Measurements from ENCODE around the gene CXCL8.

The CXCL8 gene

DNA sequence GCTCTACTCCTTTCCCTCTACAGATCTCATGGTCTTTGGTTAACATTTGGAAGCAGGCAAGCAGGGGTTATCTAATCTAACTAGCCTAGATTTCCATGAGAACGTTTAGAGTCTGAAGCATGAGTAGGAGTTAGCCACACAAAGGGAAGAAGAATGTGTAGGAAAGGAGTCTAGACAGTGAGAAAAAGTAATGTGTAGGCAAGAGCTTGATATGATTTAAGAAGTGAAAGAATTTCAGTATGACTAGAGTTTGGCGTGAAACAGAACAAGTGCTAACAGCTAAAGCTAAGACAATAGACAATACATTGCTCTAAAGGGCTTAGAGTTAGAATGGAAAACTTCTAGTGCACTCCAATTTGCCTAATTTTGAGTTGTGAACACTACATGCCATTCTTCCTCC is 10.8 kb downstream of the CXCL8 start:
- H3K27me3 ChIP-seq (ENCODE audit: control insufficient read depth in 1 of 2, insufficient read depth in 2 of 2, low read length in 2 of 2) = no peaks in the 10 kb centered on the region
- H3K27ac ChIP-seq (ENCODE audit: low read depth, low read length) = no peak overlapping the region
- H3K4me1 ChIP-seq (ENCODE audit: insufficient read depth, low read length) = no peaks in the 10 kb centered on the region
- H3K36me3 ChIP-seq (ENCODE audit: insufficient read depth, low read length) = no peaks in the 10 kb centered on the region
- no peak overlapping the region for H3K9ac ChIP-seq (ENCODE audit: low read length)
- no peak overlapping the region for H3K4me3 ChIP-seq (ENCODE audit: low read depth in 1 of 2, low read length in 2 of 2)
- no peaks in the 10 kb centered on the region for H3K9me3 ChIP-seq (ENCODE audit: low read length)

DNA sequence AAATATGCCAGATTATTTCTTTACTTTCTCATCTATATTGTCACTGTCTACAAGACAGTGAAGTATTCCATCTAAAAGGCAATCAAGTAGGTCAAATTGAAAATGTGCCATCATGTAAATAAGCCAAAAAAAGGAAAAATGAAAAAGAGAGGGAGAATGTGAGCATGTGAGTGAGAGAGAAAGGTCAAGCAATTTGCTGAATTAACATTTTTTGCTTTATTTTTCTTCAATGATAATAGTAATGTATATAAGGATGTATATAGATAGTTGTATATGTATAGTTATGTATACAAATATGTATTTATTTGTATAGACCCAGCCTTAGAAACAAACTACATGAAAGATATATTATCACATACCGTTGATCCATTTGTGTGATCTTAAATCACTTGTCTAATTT is 11.5 kb downstream of the CXCL8 start:
- Histone ChIP-seq H3K27me3 (ENCODE audit: control insufficient read depth in 1 of 2, insufficient read depth in 2 of 2, low read length in 2 of 2) (no peaks in the 10 kb centered on the region), H3K9me3 (ENCODE audit: low read length) (no peaks in the 10 kb centered on the region), H3K36me3 (ENCODE audit: insufficient read depth, low read length) (no peaks in the 10 kb centered on the region), H3K4me1 (ENCODE audit: insufficient read depth, low read length) (no peaks in the 10 kb centered on the region), H3K27ac (ENCODE audit: low read depth, low read length) (no peak overlapping the region), H3K9ac (ENCODE audit: low read length) (no peak overlapping the region), H3K4me3 (ENCODE audit: low read depth in 1 of 2, low read length in 2 of 2) (no peak overlapping the region)

DNA sequence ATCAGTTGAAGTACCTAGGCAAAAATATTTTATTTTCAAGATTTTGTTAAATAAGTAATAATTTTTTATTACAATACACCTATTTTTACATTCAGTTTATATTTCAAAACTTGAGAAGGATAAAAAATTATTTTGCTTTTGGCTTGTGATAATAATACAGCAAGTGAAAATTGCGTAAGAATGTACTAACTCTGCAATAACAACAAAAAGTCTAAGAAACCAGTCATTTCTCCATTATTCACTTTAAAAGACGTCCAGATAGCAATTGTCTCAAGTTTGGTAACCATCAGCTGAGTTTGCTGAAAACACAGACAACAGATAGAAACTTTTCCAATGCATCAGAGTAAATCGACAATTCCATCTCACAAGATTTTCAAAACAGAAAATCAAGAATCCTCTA is 12.1 kb downstream of the CXCL8 start:
- no peaks in the 10 kb centered on the region for H3K27me3 ChIP-seq (ENCODE audit: control insufficient read depth in 1 of 2, insufficient read depth in 2 of 2, low read length in 2 of 2)
- no peak overlapping the region for H3K27ac ChIP-seq (ENCODE audit: low read depth, low read length)
- H3K36me3 ChIP-seq (ENCODE audit: insufficient read depth, low read length) = no peaks in the 10 kb centered on the region
- no peaks in the 10 kb centered on the region for H3K4me1 ChIP-seq (ENCODE audit: insufficient read depth, low read length)
- H3K9ac ChIP-seq (ENCODE audit: low read length) = no peak overlapping the region
- no peaks in the 10 kb centered on the region for H3K9me3 ChIP-seq (ENCODE audit: low read length)
- H3K4me3 ChIP-seq (ENCODE audit: low read depth in 1 of 2, low read length in 2 of 2) = no peak overlapping the region

DNA sequence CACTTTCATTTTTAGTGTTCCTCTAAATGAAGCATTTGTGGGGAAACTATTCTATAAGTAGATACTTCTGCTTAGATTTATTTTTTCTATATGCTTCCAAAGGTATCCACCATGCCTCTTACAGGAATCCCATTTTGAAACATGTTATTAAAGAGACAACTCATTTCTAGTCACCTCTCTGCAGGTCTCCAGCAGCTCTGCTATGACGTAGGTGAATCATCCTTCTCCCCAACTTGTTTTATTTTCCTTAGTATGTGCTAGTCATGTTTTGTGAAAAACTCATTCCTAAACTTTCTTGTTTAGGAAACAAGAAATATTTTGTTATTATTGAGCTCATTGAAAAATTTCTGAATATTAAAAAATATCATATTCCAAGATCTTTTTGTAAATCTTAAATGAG is 12.8 kb downstream of the CXCL8 start:
- Histone ChIP-seq H3K4me1 (ENCODE audit: insufficient read depth, low read length) (no peaks in the 10 kb centered on the region), H3K36me3 (ENCODE audit: insufficient read depth, low read length) (no peaks in the 10 kb centered on the region), H3K9me3 (ENCODE audit: low read length) (no peaks in the 10 kb centered on the region), H3K27ac (ENCODE audit: low read depth, low read length) (no peak overlapping the region), H3K4me3 (ENCODE audit: low read depth in 1 of 2, low read length in 2 of 2) (no peak overlapping the region), H3K9ac (ENCODE audit: low read length) (no peak overlapping the region), H3K27me3 (ENCODE audit: control insufficient read depth in 1 of 2, insufficient read depth in 2 of 2, low read length in 2 of 2) (no peaks in the 10 kb centered on the region)

DNA sequence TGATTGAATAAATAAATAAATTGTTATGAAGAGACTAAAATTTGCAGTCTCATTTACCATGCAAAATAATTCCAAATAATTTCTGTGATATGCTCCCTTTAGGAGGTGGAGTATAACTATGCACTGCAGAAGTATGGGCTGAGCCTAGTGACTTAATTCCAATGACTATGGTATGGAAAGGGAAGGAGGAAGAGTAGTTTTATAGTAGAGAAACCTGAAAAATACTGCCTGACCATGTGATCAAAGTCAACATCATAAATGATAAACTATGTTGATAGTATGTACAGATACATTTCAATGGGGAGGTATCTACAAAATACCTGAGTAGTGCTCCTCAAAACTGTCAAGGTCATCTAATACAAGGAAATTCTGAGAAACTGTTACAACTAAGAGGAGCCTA is 14.6 kb downstream of the CXCL8 start:
- Histone ChIP-seq H3K4me3 (ENCODE audit: low read depth in 1 of 2, low read length in 2 of 2) (no peak overlapping the region), H3K27me3 (ENCODE audit: control insufficient read depth in 1 of 2, insufficient read depth in 2 of 2, low read length in 2 of 2) (no peaks in the 10 kb centered on the region), H3K27ac (ENCODE audit: low read depth, low read length) (no peak overlapping the region), H3K36me3 (ENCODE audit: insufficient read depth, low read length) (no peaks in the 10 kb centered on the region), H3K9ac (ENCODE audit: low read length) (no peak overlapping the region), H3K9me3 (ENCODE audit: low read length) (no peaks in the 10 kb centered on the region), H3K4me1 (ENCODE audit: insufficient read depth, low read length) (no peaks in the 10 kb centered on the region)

DNA sequence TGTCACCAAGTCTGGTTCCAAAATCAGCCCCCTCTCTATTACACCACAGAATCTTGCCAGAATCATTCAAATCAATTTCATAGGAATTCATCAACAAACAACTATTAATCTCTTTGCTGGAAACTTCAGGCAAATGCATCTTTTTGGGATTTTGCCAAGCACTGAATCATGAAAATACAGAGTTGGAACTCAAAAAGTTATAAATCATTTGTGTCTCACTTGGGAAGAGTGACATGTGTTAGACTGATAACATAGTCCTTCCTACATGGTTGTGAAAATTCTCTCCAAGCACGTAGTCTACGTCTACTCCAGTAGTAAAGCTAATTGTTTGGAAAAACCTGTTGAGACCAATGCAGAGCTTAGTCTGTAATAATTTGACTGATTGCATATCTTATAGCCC is 19.0 kb downstream of the CXCL8 start:
- Histone ChIP-seq H3K4me3 (ENCODE audit: low read depth in 1 of 2, low read length in 2 of 2) (no peak overlapping the region), H3K9ac (ENCODE audit: low read length) (no peak overlapping the region), H3K27ac (ENCODE audit: low read depth, low read length) (no peak overlapping the region), H3K36me3 (ENCODE audit: insufficient read depth, low read length) (no peaks in the 10 kb centered on the region), H3K4me1 (ENCODE audit: insufficient read depth, low read length) (no peaks in the 10 kb centered on the region), H3K9me3 (ENCODE audit: low read length) (no peaks in the 10 kb centered on the region), H3K27me3 (ENCODE audit: control insufficient read depth in 1 of 2, insufficient read depth in 2 of 2, low read length in 2 of 2) (no peaks in the 10 kb centered on the region)

DNA sequence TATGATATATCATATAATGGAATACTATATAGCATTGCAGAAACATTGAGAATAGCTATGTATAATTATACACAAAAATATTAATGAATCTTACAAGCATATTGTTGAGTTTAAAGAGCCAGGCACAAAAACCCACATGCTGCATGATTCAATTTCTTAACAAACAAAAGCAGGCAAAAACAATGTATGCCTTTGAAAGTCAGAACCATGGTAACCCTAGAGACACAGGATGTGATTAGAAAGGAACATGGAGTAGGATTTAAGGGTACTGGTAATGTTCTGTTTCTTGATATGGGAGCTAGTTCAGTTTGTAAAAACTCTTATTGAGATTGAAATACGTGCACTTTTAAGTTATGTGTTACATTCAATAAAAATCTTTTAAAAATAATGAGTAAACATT is 21.5 kb downstream of the CXCL8 start:
- H3K9me3 ChIP-seq (ENCODE audit: low read length) = no peaks in the 10 kb centered on the region
- no peak overlapping the region for H3K9ac ChIP-seq (ENCODE audit: low read length)
- no peak overlapping the region for H3K4me3 ChIP-seq (ENCODE audit: low read depth in 1 of 2, low read length in 2 of 2)
- H3K27ac ChIP-seq (ENCODE audit: low read depth, low read length) = no peak overlapping the region
- H3K4me1 ChIP-seq (ENCODE audit: insufficient read depth, low read length) = no peaks in the 10 kb centered on the region
- no peaks in the 10 kb centered on the region for H3K27me3 ChIP-seq (ENCODE audit: control insufficient read depth in 1 of 2, insufficient read depth in 2 of 2, low read length in 2 of 2)
- no peaks in the 10 kb centered on the region for H3K36me3 ChIP-seq (ENCODE audit: insufficient read depth, low read length)

DNA sequence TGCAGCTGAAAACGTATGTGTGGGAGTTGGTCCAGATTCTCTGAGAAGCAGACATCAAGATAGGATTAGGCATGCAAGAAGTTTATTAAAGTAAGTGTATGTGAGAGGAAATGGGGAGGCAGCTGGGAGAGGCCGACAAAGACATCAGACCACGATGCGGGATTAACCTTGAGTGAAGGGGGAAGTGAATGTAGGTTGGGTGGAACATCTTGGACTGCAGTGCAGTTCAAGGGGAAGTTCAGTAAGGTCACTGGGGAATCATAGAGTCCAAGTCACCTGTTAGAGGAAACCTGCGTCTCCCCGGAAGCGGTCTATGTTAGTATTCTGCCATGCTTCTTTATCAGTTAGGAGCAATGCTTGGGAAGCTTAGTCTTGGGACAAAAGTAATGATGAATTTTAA is 22.0 kb downstream of the CXCL8 start:
- H3K9me3 ChIP-seq (ENCODE audit: low read length) = no peaks in the 10 kb centered on the region
- H3K4me3 ChIP-seq (ENCODE audit: low read depth in 1 of 2, low read length in 2 of 2) = no peak overlapping the region
- no peaks in the 10 kb centered on the region for H3K36me3 ChIP-seq (ENCODE audit: insufficient read depth, low read length)
- H3K4me1 ChIP-seq (ENCODE audit: insufficient read depth, low read length) = no peaks in the 10 kb centered on the region
- H3K27me3 ChIP-seq (ENCODE audit: control insufficient read depth in 1 of 2, insufficient read depth in 2 of 2, low read length in 2 of 2) = no peaks in the 10 kb centered on the region
- no peak overlapping the region for H3K27ac ChIP-seq (ENCODE audit: low read depth, low read length)
- H3K9ac ChIP-seq (ENCODE audit: low read length) = no peak overlapping the region

DNA sequence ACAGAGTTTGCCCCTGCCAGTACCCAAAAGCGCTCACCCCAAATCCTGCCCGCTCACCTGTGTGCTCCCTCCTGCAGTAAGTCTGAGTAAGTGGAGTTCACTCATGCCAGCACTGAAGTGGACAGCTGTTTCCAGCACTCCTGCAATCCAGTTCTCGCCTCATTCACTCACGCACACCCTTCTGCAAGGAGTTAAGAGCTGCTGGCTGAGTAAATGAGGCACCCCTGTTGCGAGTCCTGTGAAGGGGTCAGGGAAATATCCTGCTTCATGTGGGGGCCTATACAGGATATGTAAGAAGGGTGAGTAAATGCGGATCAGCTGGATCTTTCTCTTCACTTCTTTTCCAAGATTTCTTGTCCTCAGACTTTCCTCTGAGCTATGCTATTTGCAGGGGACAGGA is 23.5 kb downstream of the CXCL8 start:
- Histone ChIP-seq H3K27me3 (ENCODE audit: control insufficient read depth in 1 of 2, insufficient read depth in 2 of 2, low read length in 2 of 2) (no peaks in the 10 kb centered on the region), H3K4me1 (ENCODE audit: insufficient read depth, low read length) (no peaks in the 10 kb centered on the region)

DNA sequence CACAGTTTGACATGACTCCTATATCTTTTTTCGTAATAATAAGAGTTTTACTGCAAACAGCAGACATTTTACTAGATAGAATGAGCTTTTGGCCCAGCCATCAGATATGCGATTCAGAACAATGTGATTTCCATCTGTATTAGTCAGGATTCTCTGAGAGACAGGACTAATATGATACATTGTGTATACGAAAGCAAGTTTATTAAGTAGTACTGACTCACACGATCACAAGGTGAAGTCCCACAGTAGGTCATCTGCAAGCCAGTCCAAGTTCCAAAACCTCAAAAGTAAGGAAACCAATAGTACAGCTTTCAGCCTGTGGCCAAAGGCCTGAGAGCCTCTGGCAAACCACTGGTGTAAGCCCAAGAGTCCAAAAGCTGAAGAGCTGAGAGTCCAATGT is 24.1 kb downstream of the CXCL8 start:
- Histone ChIP-seq H3K27ac (ENCODE audit: low read depth, low read length) (no peak overlapping the region), H3K27me3 (ENCODE audit: control insufficient read depth in 1 of 2, insufficient read depth in 2 of 2, low read length in 2 of 2) (no peaks in the 10 kb centered on the region), H3K4me1 (ENCODE audit: insufficient read depth, low read length) (no peaks in the 10 kb centered on the region), H3K9me3 (ENCODE audit: low read length) (no peaks in the 10 kb centered on the region), H3K4me3 (ENCODE audit: low read depth in 1 of 2, low read length in 2 of 2) (no peak overlapping the region), H3K36me3 (ENCODE audit: insufficient read depth, low read length) (no peaks in the 10 kb centered on the region), H3K9ac (ENCODE audit: low read length) (no peak overlapping the region)

More for the DNA sequence above, 23.5 kb downstream of the CXCL8 start:
- H3K27ac ChIP-seq (ENCODE audit: low read depth, low read length) = no peak overlapping the region
- no peak overlapping the region for H3K4me3 ChIP-seq (ENCODE audit: low read depth in 1 of 2, low read length in 2 of 2)
- no peaks in the 10 kb centered on the region for H3K9me3 ChIP-seq (ENCODE audit: low read length)
- H3K9ac ChIP-seq (ENCODE audit: low read length) = no peak overlapping the region
- H3K36me3 ChIP-seq (ENCODE audit: insufficient read depth, low read length) = no peaks in the 10 kb centered on the region

DNA sequence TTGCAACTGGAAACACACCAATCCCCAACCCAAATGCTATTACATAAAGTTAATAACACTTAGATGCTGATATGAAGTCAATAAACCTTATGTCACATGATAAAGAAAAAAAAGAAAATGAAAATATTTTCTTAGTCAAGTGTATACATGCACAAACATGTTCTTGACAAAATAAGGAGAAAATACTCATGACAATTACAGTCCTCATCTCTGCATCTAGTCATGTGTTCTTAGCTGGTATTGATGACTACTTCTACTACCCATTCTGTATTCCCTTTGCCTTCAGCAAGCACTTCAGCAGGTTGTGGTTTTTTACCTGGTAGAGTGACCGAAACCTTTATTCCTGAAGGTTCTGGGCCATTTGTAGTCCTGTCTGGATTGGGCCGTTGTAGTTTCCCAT is 24.9 kb downstream of the CXCL8 start:
- no peaks in the 10 kb centered on the region for H3K9me3 ChIP-seq (ENCODE audit: low read length)
- no peak overlapping the region for H3K4me3 ChIP-seq (ENCODE audit: low read depth in 1 of 2, low read length in 2 of 2)
- H3K27me3 ChIP-seq (ENCODE audit: control insufficient read depth in 1 of 2, insufficient read depth in 2 of 2, low read length in 2 of 2) = no peaks in the 10 kb centered on the region
- no peaks in the 10 kb centered on the region for H3K4me1 ChIP-seq (ENCODE audit: insufficient read depth, low read length)
- no peaks in the 10 kb centered on the region for H3K36me3 ChIP-seq (ENCODE audit: insufficient read depth, low read length)
- no peak overlapping the region for H3K27ac ChIP-seq (ENCODE audit: low read depth, low read length)
- H3K9ac ChIP-seq (ENCODE audit: low read length) = no peak overlapping the region

DNA sequence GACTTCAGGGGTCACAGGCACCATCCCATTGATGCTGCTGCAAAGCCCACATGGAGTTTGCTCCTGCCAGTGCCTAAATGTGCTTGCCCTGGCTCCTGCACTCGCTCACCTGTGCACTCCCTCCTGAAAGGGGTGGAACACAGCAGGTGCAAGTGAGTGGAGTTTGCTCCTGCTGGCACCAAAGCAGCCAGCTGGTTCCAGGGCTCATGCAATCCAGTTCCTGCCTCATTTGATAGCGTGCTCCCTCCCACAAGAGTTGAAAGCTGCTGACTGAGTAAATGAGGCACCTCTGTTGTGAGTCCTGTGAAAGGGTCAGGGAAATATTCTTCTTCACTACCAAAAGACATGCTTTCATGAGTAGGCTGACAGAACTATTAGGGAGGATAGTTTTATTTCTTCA is 30.5 kb downstream of the CXCL8 start:
- H3K27me3 ChIP-seq (ENCODE audit: control insufficient read depth in 1 of 2, insufficient read depth in 2 of 2, low read length in 2 of 2) = no peaks in the 10 kb centered on the region
- H3K9ac ChIP-seq (ENCODE audit: low read length) = no peak overlapping the region
- no peak overlapping the region for H3K4me3 ChIP-seq (ENCODE audit: low read depth in 1 of 2, low read length in 2 of 2)
- no peak overlapping the region for H3K27ac ChIP-seq (ENCODE audit: low read depth, low read length)
- H3K4me1 ChIP-seq (ENCODE audit: insufficient read depth, low read length) = no peaks in the 10 kb centered on the region
- no peaks in the 10 kb centered on the region for H3K36me3 ChIP-seq (ENCODE audit: insufficient read depth, low read length)
- no peaks in the 10 kb centered on the region for H3K9me3 ChIP-seq (ENCODE audit: low read length)

Data from muscle layer of colon (tissue), 2 donors.